K562 (cell line): ENCODE results near the gene KIAA0040. TPM values are rescaled to one million over a fixed set of nuclear protein-coding genes. Genes with fewer than 3 reads are reported as not detected.

Experiments
- DNMT1 ChIP-seq: fragments of 450-650 bp; IDR thresholded peaks from 2 replicates; pipeline ENCODE4 v1.6.1; 2016; ENCODE audit warnings: antibody characterized with exemption, mild to moderate bottlenecking
- ESRRA ChIP-seq: fragments of 450-650 bp; IDR thresholded peaks from 2 replicates; pipeline ENCODE4 v1.6.1; 2014; ENCODE audit warnings: low read depth, mild to moderate bottlenecking, moderate library complexity, borderline replicate concordance
- FOXP1 ChIP-seq: sonication (generic); formaldehyde crosslinking; IDR thresholded peaks from 2 replicates; pipeline ENCODE4 v1.8.0; 2022; ENCODE audit warnings: mild to moderate bottlenecking, missing genetic modification reagents
- HES1 ChIP-seq: fragments of 450-650 bp; IDR thresholded peaks from 2 replicates; pipeline ENCODE4 v1.6.1; 2016; ENCODE audit warnings: low read depth, mild to moderate bottlenecking, moderate library complexity
- IRF2 ChIP-seq: sonication (generic); formaldehyde crosslinking; IDR thresholded peaks from 2 replicates; pipeline ENCODE4 v1.8.1; 2022; ENCODE audit warnings: mild to moderate bottlenecking, missing genetic modification reagents
- KDM5B ChIP-seq: fragments of 200-600 bp; sonication (generic); IDR thresholded peaks from 2 replicates; pipeline ENCODE4 v1.6.1; 2012; ENCODE audit warnings: low read depth, mild to moderate bottlenecking, moderate library complexity, low read length, control low read depth, inconsistent platforms; ENCODE audit not compliant: insufficient replicate concordance
- MXI1 ChIP-seq: IDR thresholded peaks from 2 replicates; pipeline ENCODE4 v1.6.1; 2011; ENCODE audit warnings: low read depth, mild to moderate bottlenecking, improper control_type of control experiment, low read length
- NR1H2 ChIP-seq: sonication (generic); formaldehyde crosslinking; IDR thresholded peaks from 2 replicates; pipeline ENCODE4 v1.4.0; 2020; ENCODE audit warnings: mild to moderate bottlenecking, missing genetic modification reagents
- SMARCA4 ChIP-seq: fragments of 450-650 bp; IDR thresholded peaks from 2 replicates; pipeline ENCODE4 v1.6.1; 2016
- TAF9B ChIP-seq: fragments of 450-650 bp; IDR thresholded peaks from 2 replicates; pipeline ENCODE4 v1.6.1; 2018; ENCODE audit warnings: mild to moderate bottlenecking; ENCODE audit not compliant: partially characterized antibody
- XRCC5 ChIP-seq: fragments of 200-400 bp; formaldehyde crosslinking; IDR thresholded peaks from 2 replicates; pipeline ENCODE4 v1.6.1; 2017; ENCODE audit warnings: low read depth, mild to moderate bottlenecking, low read length
- ZBTB17 ChIP-seq: fragments of 450-650 bp; formaldehyde crosslinking; IDR thresholded peaks from 2 replicates; pipeline ENCODE4 v1.4.0; 2020; ENCODE audit warnings: mild to moderate bottlenecking
- ZC3H8 ChIP-seq: fragments of 450-650 bp; IDR thresholded peaks from 2 replicates; pipeline ENCODE4 v1.6.1; 2017
- ZFX ChIP-seq: sonication (generic); formaldehyde crosslinking; IDR thresholded peaks from 2 replicates; pipeline ENCODE4 v1.8.0; 2022; ENCODE audit warnings: mild to moderate bottlenecking, missing genetic modification reagents, moderate library complexity
- ZNF197 ChIP-seq: fragments of 200-800 bp; sonication (Bioruptor generic); IDR thresholded peaks from 2 replicates; pipeline ENCODE4 v1.6.1; 2016; ENCODE audit warnings: low read depth, missing genetic modification characterization, missing compliant biosample characterization
- ZNF232 ChIP-seq: sonication (generic); formaldehyde crosslinking; IDR thresholded peaks from 2 replicates; pipeline ENCODE4 v1.8.0; 2022; ENCODE audit warnings: mild to moderate bottlenecking, missing genetic modification reagents
- ZNF695 ChIP-seq: fragments of 450-650 bp; formaldehyde crosslinking; IDR thresholded peaks from 2 replicates; pipeline ENCODE4 v1.4.0; 2020; ENCODE audit warnings: mild to moderate bottlenecking, moderate library complexity
- polyA plus RNA-seq, 8 experiments: library from polyadenylated mRNA; depleted of rRNA in 4 of 8; stranded (reverse) in 5 of 8; unstranded in 3 of 8; fragments of >200 nt; fragmentation: Nextera tagmentation in 2 of 8; fragmentation: Illumina TruSeq in 1 of 8; extraction: Ambion mirVana in 2 of 8; extraction: Trizol in 1 of 8; gene quantifications; 2 replicates each; pipeline versions ENCODE4 v1.2.1 to v1.2.3, GENCODE V29; 2011 to 2014; ENCODE audit warnings: inconsistent platforms in 1 of 8, missing spikeins in 1 of 8
- total RNA-seq, 7 experiments: library from RNA; depleted of rRNA in 6 of 7; stranded (reverse); fragments of >200 nt in 6 of 7; fragmentation: Illumina TruSeq in 2 of 7; extraction: Trizol in 2 of 7; gene quantifications; 2 replicates each; pipeline versions ENCODE4 v1.2.1 to v1.2.3, GENCODE V29; 2011 to 2021; ENCODE audit warnings: low replicate concordance in 1 of 7
- TF ChIP-seq, protein P1 (sequence below): fragments of 250-450 bp; sonication (Bioruptor Pico); IDR thresholded peaks from 2 replicates; pipeline ENCODE4 v1.9.0; 2021; ENCODE audit warnings: mild to moderate bottlenecking, inconsistent platforms
- TF ChIP-seq, protein P2 (sequence below), 2 experiments: fragments of 250-450 bp in 1 of 2; fragments of 450-650 bp in 1 of 2; sonication (Bioruptor Pico) in 1 of 2; IDR thresholded peaks; 2 replicates each; pipeline versions ENCODE4 v1.6.1 to v1.8.0; 2016 to 2021; ENCODE audit warnings: mild to moderate bottlenecking in 2 of 2, moderate library complexity in 2 of 2, missing compliant biosample characterization in 1 of 2, missing genetic modification characterization in 1 of 2
- TF ChIP-seq, protein P3 (sequence below): conservative IDR thresholded peaks from 2 replicates; pipeline ENCODE4 v1.6.1; 2011; ENCODE audit warnings: low read depth, mild to moderate bottlenecking, low read length; ENCODE audit not compliant: control insufficient read depth
- TF ChIP-seq, protein P4 (sequence below): fragments of 250-450 bp; sonication (Bioruptor Pico); IDR thresholded peaks from 2 replicates; pipeline ENCODE4 v1.4.0; 2020; ENCODE audit warnings: mild to moderate bottlenecking, moderate library complexity

The KIAA0040 gene
- total and polyA plus RNA-seq, 9 of the 15 experiments (the other 6 are each of a cell fraction or from before 2014, with no cell fraction given): 3.4 to 13.6 (median 7.1) TPM

- TF ChIP-seq ZNF197 (0 out of 2 replicates have a peak, but pooled peaks have one; percentile 50), XRCC5 (no peak), IRF2 (no peak), ZC3H8 (no peak), ZNF695 (CRISPR knock-in tag) (no peak), KDM5B (no peak), ZNF232 (CRISPR knock-in tag) (no peak), NR1H2 (no peak), HES1 (no peak), ZFX (CRISPR knock-in tag) (no peak), DNMT1 (no peak), SMARCA4 (no peak), ZBTB17 (CRISPR knock-in tag) (peak; percentile 92), TAF9B (no peak), MXI1 (no peak), FOXP1 (CRISPR knock-in tag) (no peak), ESRRA (peak; percentile 95)
- TF ChIP-seq, protein P1, sequence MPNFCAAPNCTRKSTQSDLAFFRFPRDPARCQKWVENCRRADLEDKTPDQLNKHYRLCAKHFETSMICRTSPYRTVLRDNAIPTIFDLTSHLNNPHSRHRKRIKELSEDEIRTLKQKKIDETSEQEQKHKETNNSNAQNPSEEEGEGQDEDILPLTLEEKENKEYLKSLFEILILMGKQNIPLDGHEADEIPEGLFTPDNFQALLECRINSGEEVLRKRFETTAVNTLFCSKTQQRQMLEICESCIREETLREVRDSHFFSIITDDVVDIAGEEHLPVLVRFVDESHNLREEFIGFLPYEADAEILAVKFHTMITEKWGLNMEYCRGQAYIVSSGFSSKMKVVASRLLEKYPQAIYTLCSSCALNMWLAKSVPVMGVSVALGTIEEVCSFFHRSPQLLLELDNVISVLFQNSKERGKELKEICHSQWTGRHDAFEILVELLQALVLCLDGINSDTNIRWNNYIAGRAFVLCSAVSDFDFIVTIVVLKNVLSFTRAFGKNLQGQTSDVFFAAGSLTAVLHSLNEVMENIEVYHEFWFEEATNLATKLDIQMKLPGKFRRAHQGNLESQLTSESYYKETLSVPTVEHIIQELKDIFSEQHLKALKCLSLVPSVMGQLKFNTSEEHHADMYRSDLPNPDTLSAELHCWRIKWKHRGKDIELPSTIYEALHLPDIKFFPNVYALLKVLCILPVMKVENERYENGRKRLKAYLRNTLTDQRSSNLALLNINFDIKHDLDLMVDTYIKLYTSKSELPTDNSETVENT (CRISPR knock-in tag): no peak
- TF ChIP-seq, protein P2, sequence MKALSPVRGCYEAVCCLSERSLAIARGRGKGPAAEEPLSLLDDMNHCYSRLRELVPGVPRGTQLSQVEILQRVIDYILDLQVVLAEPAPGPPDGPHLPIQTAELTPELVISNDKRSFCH (CRISPR knock-in tag; IDR thresholded peaks at IDR 0.05): no peak
- TF ChIP-seq, protein P2 (tag; IDR thresholded peaks at IDR 0.05): peak; percentile 74; the same call in 1 of the 2 replicates
- TF ChIP-seq, protein P3, sequence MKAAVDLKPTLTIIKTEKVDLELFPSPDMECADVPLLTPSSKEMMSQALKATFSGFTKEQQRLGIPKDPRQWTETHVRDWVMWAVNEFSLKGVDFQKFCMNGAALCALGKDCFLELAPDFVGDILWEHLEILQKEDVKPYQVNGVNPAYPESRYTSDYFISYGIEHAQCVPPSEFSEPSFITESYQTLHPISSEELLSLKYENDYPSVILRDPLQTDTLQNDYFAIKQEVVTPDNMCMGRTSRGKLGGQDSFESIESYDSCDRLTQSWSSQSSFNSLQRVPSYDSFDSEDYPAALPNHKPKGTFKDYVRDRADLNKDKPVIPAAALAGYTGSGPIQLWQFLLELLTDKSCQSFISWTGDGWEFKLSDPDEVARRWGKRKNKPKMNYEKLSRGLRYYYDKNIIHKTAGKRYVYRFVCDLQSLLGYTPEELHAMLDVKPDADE: no peak
- TF ChIP-seq, protein P4, sequence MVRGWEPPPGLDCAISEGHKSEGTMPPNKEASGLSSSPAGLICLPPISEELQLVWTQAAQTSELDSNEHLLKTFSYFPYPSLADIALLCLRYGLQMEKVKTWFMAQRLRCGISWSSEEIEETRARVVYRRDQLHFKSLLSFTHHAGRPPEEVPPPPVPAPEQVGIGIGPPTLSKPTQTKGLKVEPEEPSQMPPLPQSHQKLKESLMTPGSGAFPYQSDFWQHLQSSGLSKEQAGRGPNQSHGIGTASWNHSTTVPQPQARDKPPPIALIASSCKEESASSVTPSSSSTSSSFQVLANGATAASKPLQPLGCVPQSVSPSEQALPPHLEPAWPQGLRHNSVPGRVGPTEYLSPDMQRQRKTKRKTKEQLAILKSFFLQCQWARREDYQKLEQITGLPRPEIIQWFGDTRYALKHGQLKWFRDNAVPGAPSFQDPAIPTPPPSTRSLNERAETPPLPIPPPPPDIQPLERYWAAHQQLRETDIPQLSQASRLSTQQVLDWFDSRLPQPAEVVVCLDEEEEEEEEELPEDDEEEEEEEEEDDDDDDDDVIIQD (CRISPR knock-in tag): no peak
- TF ChIP-seq, all 486 proteins: peak for 5
These were observed 16.9 kb upstream of the KIAA0040 start (continued) for GRCh38 chr1:175209493-175209921.
